Measurements from ENCODE around the gene MAPK13.

DNA sequence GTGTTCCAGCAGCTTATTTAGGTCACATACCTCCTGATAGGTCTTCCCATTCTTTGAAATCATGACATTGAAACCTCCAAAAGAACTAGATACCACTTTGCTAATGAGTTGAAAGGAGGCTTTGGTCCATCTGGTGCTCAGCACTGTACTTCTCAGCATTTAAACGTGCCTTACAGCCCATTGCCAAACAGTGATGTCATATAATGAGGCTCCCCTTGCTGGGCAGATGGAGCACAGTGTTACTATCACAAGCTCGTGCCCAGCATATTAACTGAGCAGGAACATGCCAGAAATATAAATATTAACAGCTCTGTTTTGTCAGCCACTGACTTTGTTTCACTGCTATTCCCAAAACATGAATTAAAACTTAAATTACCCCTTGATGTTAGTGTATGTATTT lies 25.5 kb upstream of the MAPK13 start:
- TF ChIP-seq, protein P1, sequence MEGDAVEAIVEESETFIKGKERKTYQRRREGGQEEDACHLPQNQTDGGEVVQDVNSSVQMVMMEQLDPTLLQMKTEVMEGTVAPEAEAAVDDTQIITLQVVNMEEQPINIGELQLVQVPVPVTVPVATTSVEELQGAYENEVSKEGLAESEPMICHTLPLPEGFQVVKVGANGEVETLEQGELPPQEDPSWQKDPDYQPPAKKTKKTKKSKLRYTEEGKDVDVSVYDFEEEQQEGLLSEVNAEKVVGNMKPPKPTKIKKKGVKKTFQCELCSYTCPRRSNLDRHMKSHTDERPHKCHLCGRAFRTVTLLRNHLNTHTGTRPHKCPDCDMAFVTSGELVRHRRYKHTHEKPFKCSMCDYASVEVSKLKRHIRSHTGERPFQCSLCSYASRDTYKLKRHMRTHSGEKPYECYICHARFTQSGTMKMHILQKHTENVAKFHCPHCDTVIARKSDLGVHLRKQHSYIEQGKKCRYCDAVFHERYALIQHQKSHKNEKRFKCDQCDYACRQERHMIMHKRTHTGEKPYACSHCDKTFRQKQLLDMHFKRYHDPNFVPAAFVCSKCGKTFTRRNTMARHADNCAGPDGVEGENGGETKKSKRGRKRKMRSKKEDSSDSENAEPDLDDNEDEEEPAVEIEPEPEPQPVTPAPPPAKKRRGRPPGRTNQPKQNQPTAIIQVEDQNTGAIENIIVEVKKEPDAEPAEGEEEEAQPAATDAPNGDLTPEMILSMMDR (IDR thresholded peaks at IDR 0.05; ENCODE audit: insufficient read depth, low read depth, low read length) = no peak
- TF ChIP-seq EZH2 (IDR thresholded peaks at IDR 0.05; ENCODE audit: insufficient read depth, low read length) = no peak
